HG03060 (cell line): ENCODE data around the gene ERVK3-1.
"Not testable (repeated sequence)": the region's sequence is repeated elsewhere in the genome, so short reads cannot be mapped to it uniquely, and the experiment has no call there.

Experiments used
- ATAC-seq: cut with Tn5 transposase; IDR thresholded peaks from one replicate; pipeline ENCODE4 v1.9.1; 2021; ENCODE audit warnings: low read depth, moderate number of reproducible peaks; ENCODE audit not compliant: unreplicated experiment

Gene ERVK3-1

GRCh38 chr19:58304255-58304654, 922 bp upstream of the ERVK3-1 start:
- no peak for ATAC-seq

- no peak for ATAC-seq
These were observed 471 bp upstream of the ERVK3-1 start for GRCh38 chr19:58304748-58305064.

GRCh38 chr19:58305932-58306323, 751 bp downstream of the ERVK3-1 start:
- ATAC-seq, result no peak

DNA sequence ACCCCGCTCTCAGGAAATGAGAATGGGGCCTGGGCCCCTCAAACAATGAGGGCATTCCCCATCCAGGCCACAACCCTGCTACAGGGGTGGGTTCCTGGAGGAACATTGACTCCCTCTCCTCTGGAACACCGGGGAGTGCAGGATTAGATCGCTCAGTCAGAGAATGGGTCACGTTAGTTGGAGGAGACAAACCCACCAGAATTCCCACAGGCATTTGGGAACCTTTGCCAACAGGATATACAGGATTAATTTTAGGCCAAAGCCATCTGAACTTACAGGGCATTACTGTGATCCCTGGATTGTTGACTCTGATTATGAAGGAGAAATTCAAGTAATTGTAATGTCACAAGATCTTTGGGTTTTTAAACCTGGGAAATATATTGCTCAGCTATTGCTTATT, 2.6 kb downstream of the ERVK3-1 start:
- no peak for ATAC-seq

- ATAC-seq, result not testable (repeated sequence)
These were observed 5.5 kb downstream of the ERVK3-1 start for GRCh38 chr19:58310685-58311084.

- no peak for ATAC-seq
These were observed 6.2 kb downstream of the ERVK3-1 start for GRCh38 chr19:58311345-58311865.

DNA sequence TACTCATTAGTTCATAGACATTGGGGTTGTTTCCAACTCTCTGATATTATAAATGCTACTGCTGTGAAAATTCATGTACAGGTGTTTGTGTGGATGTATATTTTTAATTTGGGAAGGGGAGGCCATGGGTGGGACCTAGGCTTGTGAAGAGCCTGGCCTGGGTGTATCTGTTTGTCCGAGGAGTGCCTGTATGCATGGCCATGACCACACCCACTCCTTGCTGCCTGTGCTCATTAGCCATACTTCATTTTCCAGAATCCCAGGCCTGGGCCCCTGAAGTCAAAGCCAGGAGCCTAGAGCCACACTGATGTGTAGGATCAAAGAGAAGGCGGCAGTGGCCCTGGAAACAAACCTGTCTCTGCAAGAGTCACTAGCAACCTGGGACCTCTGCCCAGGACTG, 10.4 kb downstream of the ERVK3-1 start:
- no peak for ATAC-seq

- ATAC-seq, result no peak
These were observed 12.4 kb downstream of the ERVK3-1 start for GRCh38 chr19:58317476-58318072.

GRCh38 chr19:58318297-58318696, 13.1 kb downstream of the ERVK3-1 start:
- ATAC-seq, result no peak

GRCh38 chr19:58319241-58319640, 14.1 kb downstream of the ERVK3-1 start:
- no peak for ATAC-seq

DNA sequence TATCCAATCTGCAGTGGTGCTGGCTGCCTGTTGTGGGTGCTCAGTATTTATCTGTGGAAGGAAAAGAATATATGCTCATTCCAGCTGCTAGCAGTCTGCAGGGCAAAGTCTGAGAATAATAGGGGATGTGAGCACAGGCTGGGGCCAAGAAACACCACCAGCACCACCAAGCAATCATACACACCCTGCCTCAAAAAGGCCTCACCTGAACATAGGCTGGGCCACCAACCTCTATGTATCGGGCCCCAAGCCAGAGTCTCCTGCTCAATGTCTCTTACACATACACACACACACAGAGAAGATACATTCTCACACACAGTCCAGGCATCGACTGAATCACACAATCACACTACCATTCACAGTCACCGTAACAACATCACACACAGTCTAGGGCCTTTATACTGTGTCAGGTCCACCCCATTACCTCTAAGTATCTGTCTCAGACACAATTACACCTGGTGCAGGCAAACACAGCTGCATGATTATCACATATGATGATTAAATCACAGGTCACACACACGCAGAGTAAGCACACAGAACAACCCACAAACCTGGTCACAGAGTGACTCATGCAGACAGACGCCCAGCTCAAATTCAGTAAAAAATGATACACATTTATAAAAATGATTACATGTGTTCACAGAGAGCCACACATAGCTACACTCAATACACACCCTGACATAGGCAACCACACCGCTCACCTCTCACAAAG, 20.3 kb downstream of the ERVK3-1 start:
- ATAC-seq, result no peak

DNA sequence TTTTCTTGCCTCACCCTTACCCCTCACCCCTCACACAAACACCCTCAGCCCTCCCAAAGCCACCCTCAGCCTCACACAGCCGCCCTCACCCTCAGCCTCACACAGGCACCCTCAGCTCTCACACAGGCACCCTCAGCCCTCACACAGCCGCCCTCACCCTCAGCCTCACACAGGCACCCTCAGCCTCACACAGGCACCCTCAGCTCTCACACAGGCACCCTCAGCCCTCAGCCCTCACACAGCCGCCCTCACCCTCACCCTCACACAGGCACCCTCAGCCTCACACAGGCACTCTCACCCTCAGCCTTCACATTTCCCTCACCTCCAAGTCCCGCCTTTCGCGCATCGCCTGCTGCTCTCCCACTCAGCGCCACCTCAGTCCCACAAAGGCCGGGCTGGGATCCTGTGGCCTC, 21.3 kb downstream of the ERVK3-1 start:
- no peak for ATAC-seq

DNA sequence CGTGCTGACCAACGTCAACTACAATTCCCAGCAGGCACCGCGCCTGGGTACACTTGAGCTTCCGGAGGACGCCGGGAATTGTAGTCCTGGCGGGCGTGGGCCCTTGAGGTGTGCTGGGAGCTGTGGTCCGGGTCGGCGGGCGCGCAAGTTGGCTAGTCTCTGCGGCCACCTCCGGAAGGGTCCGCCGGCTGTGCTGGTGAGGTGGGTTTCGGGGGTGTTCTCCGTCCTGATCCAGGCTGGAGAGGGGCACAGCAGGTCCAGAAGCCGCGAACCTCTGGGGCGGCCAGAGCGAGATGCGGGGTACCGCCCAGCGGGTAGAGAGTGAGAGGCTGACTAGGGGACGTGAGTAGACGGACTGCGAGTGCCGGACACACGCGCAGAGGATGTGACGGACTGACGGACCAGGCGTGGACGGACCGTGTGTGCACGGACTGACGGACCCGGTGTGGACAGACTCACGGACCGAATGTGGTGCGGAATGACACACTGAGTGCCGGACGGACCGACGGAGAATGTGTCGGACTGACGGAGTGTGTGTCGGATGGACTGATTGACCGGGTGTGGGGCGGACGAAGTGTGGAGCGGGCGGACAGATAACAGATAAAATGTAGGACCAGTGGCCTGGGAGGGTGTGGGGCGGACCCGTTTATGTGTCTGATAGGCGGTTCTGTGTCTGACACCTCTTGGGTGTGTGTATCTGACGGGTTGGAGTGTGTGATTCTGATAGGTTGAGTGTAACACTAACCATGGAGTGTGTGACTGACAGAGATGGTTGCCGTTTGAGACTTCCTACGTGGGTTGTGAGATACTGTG, 21.9 kb downstream of the ERVK3-1 start, which contains the start of gene ZSCAN22:
Gene ZSCAN22 (plus strand): TSS at position 81 of the 813 bp plus-strand sequence. CDS start 7,809 bp downstream, outside the sequence.
- ATAC-seq, result peak; percentile 76

GRCh38 chr19:58328999-58329398, 23.8 kb downstream of the ERVK3-1 start:
- ATAC-seq, result no peak

DNA sequence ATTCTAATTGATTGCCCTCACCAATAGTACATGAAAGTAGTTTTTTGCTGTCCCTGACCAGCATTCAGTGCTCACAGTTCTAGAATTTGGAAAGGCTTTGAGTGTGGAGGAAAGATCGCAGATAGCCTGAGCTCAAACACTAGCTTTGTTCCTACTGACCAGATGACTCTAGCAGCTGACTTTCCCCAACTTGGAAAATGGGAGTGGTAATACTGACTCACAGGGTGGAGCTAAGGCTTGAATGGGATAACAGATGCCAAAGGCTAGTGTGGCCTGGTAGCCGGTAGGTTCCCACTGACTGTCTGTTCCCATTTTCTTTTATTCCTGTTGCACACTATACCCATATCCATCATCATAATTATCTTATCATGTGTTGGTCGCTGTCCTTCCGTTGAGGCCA, 25.3 kb downstream of the ERVK3-1 start:
- no peak for ATAC-seq

DNA sequence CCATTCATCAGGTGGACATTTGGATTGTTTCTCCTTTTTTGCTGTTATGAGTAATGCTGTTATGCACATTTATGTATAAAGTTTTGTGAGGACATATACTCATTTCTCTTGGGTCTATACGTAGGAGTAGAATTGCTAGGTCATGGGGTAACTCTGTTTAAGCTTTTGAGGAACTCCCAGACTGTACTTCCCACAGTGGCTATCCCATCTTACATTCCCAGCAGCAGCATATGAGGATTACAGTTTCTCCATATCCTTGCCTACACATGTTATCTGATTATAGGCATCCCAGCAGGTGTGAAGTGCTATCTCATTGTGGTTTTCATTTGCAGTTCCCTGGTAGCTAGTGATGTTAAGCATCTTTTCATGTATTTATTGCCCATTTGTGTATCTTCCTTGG, 27.5 kb downstream of the ERVK3-1 start:
- no peak for ATAC-seq

GRCh38 chr19:58334691-58335249, 29.6 kb downstream of the ERVK3-1 start:
- ATAC-seq, result no peak

- ATAC-seq, result no peak
These were observed 30.5 kb downstream of the ERVK3-1 start for GRCh38 chr19:58335630-58336029.

DNA sequence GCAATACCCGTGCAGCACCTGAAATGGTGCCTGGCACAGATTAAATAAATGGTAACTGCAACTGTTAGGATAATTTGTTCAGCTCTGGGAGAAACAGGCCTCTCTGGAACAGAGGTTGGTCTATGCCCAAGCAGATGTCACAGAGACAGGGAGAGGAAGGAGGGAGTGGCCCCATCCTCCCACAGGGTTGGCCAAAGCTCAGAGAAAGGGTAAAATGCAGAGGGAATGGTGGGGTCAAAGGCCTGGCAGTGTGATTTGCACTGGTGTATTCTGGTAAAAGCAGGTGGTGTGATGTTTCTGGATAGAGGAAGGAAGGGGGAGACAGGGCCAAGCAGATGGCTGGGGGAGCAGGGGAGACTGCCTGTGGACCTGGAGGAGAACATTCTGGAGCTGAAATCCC, 31.0 kb downstream of the ERVK3-1 start:
- no peak for ATAC-seq

GRCh38 chr19:58336820-58337219, 31.6 kb downstream of the ERVK3-1 start:
- ATAC-seq, result no peak

DNA sequence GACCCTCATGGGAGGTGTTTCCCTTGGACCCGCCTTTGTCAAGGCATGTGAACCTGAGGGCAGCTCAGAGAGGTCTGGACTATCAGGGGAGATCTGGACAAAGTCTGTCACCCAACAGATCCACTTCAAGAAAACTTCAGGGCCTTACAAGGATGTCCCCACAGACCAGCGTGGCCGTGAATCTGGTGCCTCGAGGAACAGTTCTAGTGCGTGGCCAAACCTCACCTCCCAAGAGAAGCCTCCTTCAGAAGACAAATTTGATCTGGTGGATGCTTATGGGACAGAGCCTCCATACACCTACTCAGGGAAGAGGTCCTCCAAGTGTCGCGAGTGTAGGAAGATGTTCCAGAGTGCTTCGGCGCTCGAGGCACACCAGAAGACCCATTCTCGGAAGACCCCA, 33.2 kb downstream of the ERVK3-1 start:
- ATAC-seq, result no peak
